NCI-H1436 treated with DMSO at 0.1 percent for 48 hours (cell line): ENCODE data around the gene GALNTL6.

Experiments
- DNase-seq: peaks from one replicate; lab custom pipeline; 2025; lab: John Stamatoyannopoulos, UW

GALNTL6 gene

GRCh38 chr4:171993247-171993646, 180.0 kb downstream of the GALNTL6 start:
- DNase-seq = no peak

GRCh38 chr4:172007889-172008288, 194.7 kb downstream of the GALNTL6 start:
- DNase-seq = no peak

GRCh38 chr4:172009446-172010230, 196.4 kb downstream of the GALNTL6 start:
- DNase-seq = no peak

- no peak for DNase-seq
Measured at GRCh38 chr4:172011196-172011595, 198.0 kb downstream of the GALNTL6 start.

- no peak for DNase-seq
Measured at GRCh38 chr4:172018358-172018757, 205.2 kb downstream of the GALNTL6 start.

- DNase-seq = no peak
Measured at GRCh38 chr4:172035562-172035961, 222.4 kb downstream of the GALNTL6 start.

- no peak for DNase-seq
Measured at GRCh38 chr4:172040766-172041165, 227.6 kb downstream of the GALNTL6 start.

- peak; percentile 85 for DNase-seq
Measured at GRCh38 chr4:172042714-172043114, 229.5 kb downstream of the GALNTL6 start.

- DNase-seq = no peak
Measured at GRCh38 chr4:172045981-172046380, 232.8 kb downstream of the GALNTL6 start.

- no peak for DNase-seq
Measured at GRCh38 chr4:172048666-172049065, 235.5 kb downstream of the GALNTL6 start.

GRCh38 chr4:172050911-172051310, 237.7 kb downstream of the GALNTL6 start:
- no peak for DNase-seq

GRCh38 chr4:172055046-172055445, 241.8 kb downstream of the GALNTL6 start:
- no peak for DNase-seq

- no peak for DNase-seq
Measured at GRCh38 chr4:172055498-172055897, 242.3 kb downstream of the GALNTL6 start.

- no peak for DNase-seq
Measured at GRCh38 chr4:172061204-172061603, 248.0 kb downstream of the GALNTL6 start.

GRCh38 chr4:172068506-172068905, 255.3 kb downstream of the GALNTL6 start:
- DNase-seq = no peak

GRCh38 chr4:172073590-172073989, 260.4 kb downstream of the GALNTL6 start:
- DNase-seq = no peak

- no peak for DNase-seq
Measured at GRCh38 chr4:172083272-172083671, 270.1 kb downstream of the GALNTL6 start.

- no peak for DNase-seq
Measured at GRCh38 chr4:172088556-172088955, 275.4 kb downstream of the GALNTL6 start.

- no peak for DNase-seq
Measured at GRCh38 chr4:172095161-172095560, 282.0 kb downstream of the GALNTL6 start.

GRCh38 chr4:172096786-172097185, 283.6 kb downstream of the GALNTL6 start:
- no peak for DNase-seq

GRCh38 chr4:172099376-172099775, 286.2 kb downstream of the GALNTL6 start:
- DNase-seq = no peak

GRCh38 chr4:172103456-172103855, 290.3 kb downstream of the GALNTL6 start:
- DNase-seq = no peak

- no peak for DNase-seq
Measured at GRCh38 chr4:172104539-172104938, 291.3 kb downstream of the GALNTL6 start.

GRCh38 chr4:172105918-172106317, 292.7 kb downstream of the GALNTL6 start:
- DNase-seq = no peak
